ENCODE measurements around the gene CCDC7. TPM values are rescaled to one million over a fixed set of nuclear protein-coding genes. Genes with fewer than 3 reads are reported as not detected.

Gene CCDC7
- total RNA-seq, 1 experiment from 2014 or later = 4.0 TPM

GRCh38 chr10:32477499-32477898, 31.6 kb downstream of the CCDC7 start:
- Histone ChIP-seq H3K36me3 (ENCODE audit: control insufficient read depth in 1 of 2, insufficient read depth in 2 of 2, low read length in 2 of 2) (no peaks in the 10 kb centered on the region), H3K9me2 (ENCODE audit: insufficient read depth) (no peaks in the 10 kb centered on the region), H3K79me2 (ENCODE audit: insufficient read depth, low read length) (no peaks in the 10 kb centered on the region), H2AFZ (ENCODE audit: low read depth, low read length, poor library complexity, severe bottlenecking) (no peak overlapping the region), H3K9ac (ENCODE audit: low read length) (no peak overlapping the region), H3K4me3 (replicated peaks in 1 of 2; ENCODE audit: low read depth in 1 of 2, low read length in 2 of 2) (no peak overlapping the region), H3K4me2 (ENCODE audit: low read length) (no peak overlapping the region), H3K4me1 (ENCODE audit: control insufficient read depth in 1 of 2, insufficient read depth in 2 of 2, low read length in 2 of 2) (no peaks in the 10 kb centered on the region), H4K20me1 (ENCODE audit: insufficient read depth) (no peaks in the 10 kb centered on the region), H3K27ac (ENCODE audit: low read depth, low read length) (no peak overlapping the region), H3K9me3 (ENCODE audit: control insufficient read depth in 1 of 2, insufficient read depth in 1 of 2, low read depth in 1 of 2, low read length in 2 of 2) (no peaks in the 10 kb centered on the region), H3K27me3 (ENCODE audit: insufficient read depth, low read length) (no peaks in the 10 kb centered on the region)
- TF ChIP-seq TCF7L2 (IDR thresholded peaks at IDR 0.05; ENCODE audit: borderline replicate concordance, extremely low read depth, insufficient read depth, insufficient read length) (no peak), ZNF274 (IDR thresholded peaks at IDR 0.05; ENCODE audit: low read depth, low read length) (no peak), CBX3 (IDR thresholded peaks at IDR 0.05; ENCODE audit: low read depth) (no peak), RAD21 (IDR thresholded peaks at IDR 0.05; ENCODE audit: low read depth) (no peak), SRF (IDR thresholded peaks at IDR 0.05; ENCODE audit: low read depth) (no peak), CEBPB (IDR thresholded peaks at IDR 0.05; ENCODE audit: low read depth) (no peak), EGR1 (IDR thresholded peaks at IDR 0.05; ENCODE audit: low read depth) (no peak), FOSL1 (IDR thresholded peaks at IDR 0.05; ENCODE audit: low read depth) (no peak), SIN3A (IDR thresholded peaks at IDR 0.05; ENCODE audit: low read depth) (no peak), SP1 (IDR thresholded peaks at IDR 0.05; ENCODE audit: low read depth) (no peak), EZH2 (IDR thresholded peaks at IDR 0.05) (no peak), YY1 (IDR thresholded peaks at IDR 0.05; ENCODE audit: extremely low read depth, insufficient replicate concordance, low read depth, low read length) (no peak), ELF1 (IDR thresholded peaks at IDR 0.05; ENCODE audit: borderline replicate concordance, low read depth) (no peak), REST (IDR thresholded peaks at IDR 0.05; ENCODE audit: low read depth) (no peak)
- TF ChIP-seq, protein P1, sequence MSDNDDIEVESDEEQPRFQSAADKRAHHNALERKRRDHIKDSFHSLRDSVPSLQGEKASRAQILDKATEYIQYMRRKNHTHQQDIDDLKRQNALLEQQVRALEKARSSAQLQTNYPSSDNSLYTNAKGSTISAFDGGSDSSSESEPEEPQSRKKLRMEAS (IDR thresholded peaks at IDR 0.05) = no peak
- TF ChIP-seq, protein P2, sequence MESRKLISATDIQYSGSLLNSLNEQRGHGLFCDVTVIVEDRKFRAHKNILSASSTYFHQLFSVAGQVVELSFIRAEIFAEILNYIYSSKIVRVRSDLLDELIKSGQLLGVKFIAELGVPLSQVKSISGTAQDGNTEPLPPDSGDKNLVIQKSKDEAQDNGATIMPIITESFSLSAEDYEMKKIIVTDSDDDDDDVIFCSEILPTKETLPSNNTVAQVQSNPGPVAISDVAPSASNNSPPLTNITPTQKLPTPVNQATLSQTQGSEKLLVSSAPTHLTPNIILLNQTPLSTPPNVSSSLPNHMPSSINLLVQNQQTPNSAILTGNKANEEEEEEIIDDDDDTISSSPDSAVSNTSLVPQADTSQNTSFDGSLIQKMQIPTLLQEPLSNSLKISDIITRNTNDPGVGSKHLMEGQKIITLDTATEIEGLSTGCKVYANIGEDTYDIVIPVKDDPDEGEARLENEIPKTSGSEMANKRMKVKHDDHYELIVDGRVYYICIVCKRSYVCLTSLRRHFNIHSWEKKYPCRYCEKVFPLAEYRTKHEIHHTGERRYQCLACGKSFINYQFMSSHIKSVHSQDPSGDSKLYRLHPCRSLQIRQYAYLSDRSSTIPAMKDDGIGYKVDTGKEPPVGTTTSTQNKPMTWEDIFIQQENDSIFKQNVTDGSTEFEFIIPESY (IDR thresholded peaks at IDR 0.05; ENCODE audit: extremely low read depth, insufficient replicate concordance, low read length) = no peak
- no peak for DNase-seq (ENCODE audit: low read depth, low spot score)
- intact Hi-C loops (cut with micrococcal nuclease) = no loop called here
- BruUV-seq (replicated peaks) = no TSS peak
- POLR2A ChIA-PET = no interaction called here
- no peak for ATAC-seq
- RAD21 ChIA-PET (ENCODE audit: low non-redundant PET in 1 of 2, low total read pairs in 2 of 2, uncharacterized antibody in 2 of 2, unreplicated experiment in 2 of 2) = no interaction called here
- CTCF ChIA-PET = no interaction called here
